ENCODE data around the gene SPEM1. TPM values are rescaled to one million over a fixed set of nuclear protein-coding genes. Genes with fewer than 3 reads are reported as not detected.

SPEM1 gene
- total RNA-seq, 2 donors from 2014 or later: not detected

DNA sequence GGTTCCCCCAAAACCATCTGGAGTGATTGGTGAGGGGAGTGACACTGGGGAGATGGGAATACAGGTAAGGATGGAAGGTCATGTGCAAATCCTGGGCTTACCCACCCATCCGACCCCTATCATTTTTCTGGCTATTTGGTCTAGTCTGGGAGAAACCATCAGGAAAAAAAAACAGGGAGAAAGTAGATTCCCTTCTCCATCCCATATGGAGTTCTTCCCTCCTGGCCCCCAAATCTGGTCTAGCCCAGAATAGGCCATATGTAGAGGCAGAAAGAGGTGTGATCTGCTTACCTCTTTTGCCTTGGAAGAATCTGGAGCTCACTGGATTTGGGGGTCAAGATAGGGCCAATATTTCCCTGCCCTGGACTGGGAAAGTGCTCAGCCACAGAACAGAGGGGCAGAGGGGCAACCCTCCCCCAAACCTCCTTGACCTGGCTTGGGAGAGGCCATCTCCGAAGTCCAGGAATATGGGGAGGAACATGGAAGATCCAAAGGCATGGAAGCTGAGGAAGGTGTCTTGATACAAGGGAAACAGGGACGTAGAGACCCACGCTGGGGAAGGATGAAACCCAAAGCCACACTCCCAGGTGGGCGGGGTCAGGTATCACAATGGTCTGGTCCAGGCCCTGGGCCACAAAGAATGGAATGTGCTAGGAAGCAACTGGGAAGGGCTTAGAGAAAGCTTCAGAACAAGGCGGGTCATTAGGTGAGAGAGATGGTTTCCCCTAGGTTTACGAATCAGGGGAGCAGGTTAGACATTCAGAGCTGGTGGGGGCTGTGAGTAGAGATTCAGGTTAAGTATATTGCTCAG is 40.9 kb downstream of the SPEM1 start:
- H3K36me3 ChIP-seq (replicated peaks in 1 of 2; ENCODE audit: insufficient read depth in 1 of 2, low read depth in 2 of 2): peaks cover 0 to 7% of the 10 kb centered on the region in 2 donors
- no peaks in the 10 kb centered on the region for H3K9me3 ChIP-seq
- DNase-seq: no peak
- H3K4me1 ChIP-seq: peaks cover 15% of the 10 kb centered on the region
- H3K27me3 ChIP-seq: no peaks in the 10 kb centered on the region
- no peak overlapping the region for H3K27ac ChIP-seq
- no peak for ATAC-seq
- intact Hi-C loops (cut with DNase I): no loop called here
- whole genome bisulfite sequencing, 2 donors: 94 to 96% methylated on average over 7 of the region's 7 CpGs
- no peak for TF ChIP-seq POLR2A (IDR thresholded peaks at IDR 0.05)
- TF ChIP-seq, protein P1, sequence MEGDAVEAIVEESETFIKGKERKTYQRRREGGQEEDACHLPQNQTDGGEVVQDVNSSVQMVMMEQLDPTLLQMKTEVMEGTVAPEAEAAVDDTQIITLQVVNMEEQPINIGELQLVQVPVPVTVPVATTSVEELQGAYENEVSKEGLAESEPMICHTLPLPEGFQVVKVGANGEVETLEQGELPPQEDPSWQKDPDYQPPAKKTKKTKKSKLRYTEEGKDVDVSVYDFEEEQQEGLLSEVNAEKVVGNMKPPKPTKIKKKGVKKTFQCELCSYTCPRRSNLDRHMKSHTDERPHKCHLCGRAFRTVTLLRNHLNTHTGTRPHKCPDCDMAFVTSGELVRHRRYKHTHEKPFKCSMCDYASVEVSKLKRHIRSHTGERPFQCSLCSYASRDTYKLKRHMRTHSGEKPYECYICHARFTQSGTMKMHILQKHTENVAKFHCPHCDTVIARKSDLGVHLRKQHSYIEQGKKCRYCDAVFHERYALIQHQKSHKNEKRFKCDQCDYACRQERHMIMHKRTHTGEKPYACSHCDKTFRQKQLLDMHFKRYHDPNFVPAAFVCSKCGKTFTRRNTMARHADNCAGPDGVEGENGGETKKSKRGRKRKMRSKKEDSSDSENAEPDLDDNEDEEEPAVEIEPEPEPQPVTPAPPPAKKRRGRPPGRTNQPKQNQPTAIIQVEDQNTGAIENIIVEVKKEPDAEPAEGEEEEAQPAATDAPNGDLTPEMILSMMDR (IDR thresholded peaks at IDR 0.05): no peak
- H3K4me3 ChIP-seq: no peak overlapping the region

GRCh38 chr17:7462474-7463371 is 42.6 kb downstream of the SPEM1 start:
- Histone ChIP-seq H3K27me3 (no peaks in the 10 kb centered on the region), H3K36me3 (replicated peaks in 1 of 2; ENCODE audit: insufficient read depth in 1 of 2, low read depth in 2 of 2) (peaks cover 0 to 7% of the 10 kb centered on the region in 2 donors), H3K4me3 (no peak overlapping the region), H3K9me3 (no peaks in the 10 kb centered on the region), H3K27ac (no peak overlapping the region), H3K4me1 (peaks cover 19% of the 10 kb centered on the region)
- ATAC-seq (no peak), DNase-seq (no peak)
- WGBS, 2 donors: 91 to 97% methylated on average over 24 to 31 of the region's 44 CpGs
- intact Hi-C loops (cut with DNase I): no loop called here
- TF ChIP-seq, protein P1 (IDR thresholded peaks at IDR 0.05): no peak
- no peak for TF ChIP-seq POLR2A (IDR thresholded peaks at IDR 0.05)

GRCh38 chr17:7463372-7463846 is 43.3 kb downstream of the SPEM1 start:
- no peak for ATAC-seq
- intact Hi-C loops (cut with DNase I): no loop called here
- H3K27ac ChIP-seq: no peak overlapping the region
- peaks cover 0 to 7% of the 10 kb centered on the region in 2 donors for H3K36me3 ChIP-seq (replicated peaks in 1 of 2; ENCODE audit: insufficient read depth in 1 of 2, low read depth in 2 of 2)
- H3K27me3 ChIP-seq: no peaks in the 10 kb centered on the region
- no peak overlapping the region for H3K4me3 ChIP-seq
- TF ChIP-seq, protein P1 (IDR thresholded peaks at IDR 0.05): no peak
- TF ChIP-seq POLR2A (IDR thresholded peaks at IDR 0.05): no peak
- H3K4me1 ChIP-seq: peaks cover 24% of the 10 kb centered on the region
- no peak for DNase-seq
- 85 to 90% methylated on average over 8 to 14 of the region's 14 CpGs for WGBS, 2 donors
- H3K9me3 ChIP-seq: no peaks in the 10 kb centered on the region

DNA sequence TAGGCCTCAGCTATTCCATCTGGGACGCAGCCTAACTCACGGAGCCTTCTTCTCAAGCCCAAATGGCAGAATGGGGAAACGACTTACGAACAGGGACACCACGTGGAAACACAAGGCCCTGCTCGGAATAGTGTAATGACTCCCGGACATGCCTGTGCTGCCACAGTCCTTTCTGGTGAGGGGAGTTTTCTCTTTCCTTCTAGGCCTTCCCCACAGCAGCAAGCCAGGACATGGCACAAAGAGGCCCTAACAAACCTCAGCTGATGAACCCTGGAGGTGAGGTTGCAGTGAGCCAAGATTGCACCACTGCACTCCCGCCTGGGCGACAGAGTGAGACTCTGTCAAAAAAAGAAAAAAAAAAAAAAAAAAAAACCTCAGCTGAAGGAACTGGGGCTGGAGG is 44.0 kb downstream of the SPEM1 start:
- Histone ChIP-seq H3K27me3 (no peaks in the 10 kb centered on the region), H3K4me1 (peaks cover 30% of the 10 kb centered on the region), H3K36me3 (replicated peaks in 1 of 2; ENCODE audit: insufficient read depth in 1 of 2, low read depth in 2 of 2) (peaks cover 0 to 7% of the 10 kb centered on the region in 2 donors), H3K9me3 (no peaks in the 10 kb centered on the region), H3K4me3 (no peak overlapping the region), H3K27ac (no peak overlapping the region)
- TF ChIP-seq POLR2A (IDR thresholded peaks at IDR 0.05): no peak
- TF ChIP-seq, protein P1 (IDR thresholded peaks at IDR 0.05): no peak
- ATAC-seq: no peak
- no peak for DNase-seq
- 94 to 96% methylated on average over 7 to 9 of the region's 9 CpGs for WGBS, 2 donors
- intact Hi-C loops (cut with DNase I): no loop called here

Measured in body of pancreas (tissue), 4 donors.